Measurements from ENCODE around the gene PHF21A. TPM values are rescaled to one million over a fixed set of nuclear protein-coding genes. Genes with fewer than 3 reads are reported as not detected.

The PHF21A gene
- total RNA-seq, 2 donors from 2014 or later, result 27.6 to 35.5 TPM

- Histone ChIP-seq H3K4me1 (peaks cover 0 to 11% of the 10 kb centered on the region in 2 donors), H3K36me3 (no peaks in the 10 kb centered on the region), H3K27ac (no peak overlapping the region), H3K4me3 (no peak overlapping the region), H3K9me3 (no peaks in the 10 kb centered on the region), H3K27me3 (no peaks in the 10 kb centered on the region)
- TF ChIP-seq CTCF (IDR thresholded peaks at IDR 0.05), result no peak
- no peak for DNase-seq (ENCODE audit: low spot score)
Measured at GRCh38 chr11:45894555-45895247, 226.6 kb downstream of the PHF21A start.

GRCh38 chr11:45892856-45893255, 228.4 kb downstream of the PHF21A start:
- Histone ChIP-seq H3K9me3 (no peaks in the 10 kb centered on the region), H3K36me3 (no peaks in the 10 kb centered on the region), H3K27me3 (no peaks in the 10 kb centered on the region), H3K4me3 (no peak overlapping the region), H3K4me1 (no peaks in the 10 kb centered on the region), H3K27ac (no peak overlapping the region)
- no peak for TF ChIP-seq CTCF (IDR thresholded peaks at IDR 0.05)
- DNase-seq (ENCODE audit: low spot score), result no peak

- H3K4me3 ChIP-seq, result no peak overlapping the region
- no peaks in the 10 kb centered on the region for H3K27me3 ChIP-seq
- no peak for TF ChIP-seq CTCF (IDR thresholded peaks at IDR 0.05)
- H3K27ac ChIP-seq, result no peak overlapping the region
- H3K36me3 ChIP-seq, result no peaks in the 10 kb centered on the region
- H3K4me1 ChIP-seq, result peaks cover 0 to 3% of the 10 kb centered on the region in 2 donors
- DNase-seq (ENCODE audit: low spot score), result no peak
- no peaks in the 10 kb centered on the region for H3K9me3 ChIP-seq
Measured at GRCh38 chr11:45890886-45891550, 230.2 kb downstream of the PHF21A start.

GRCh38 chr11:45889966-45890365, 231.3 kb downstream of the PHF21A start:
- Histone ChIP-seq H3K27ac (no peak overlapping the region), H3K4me3 (no peak overlapping the region), H3K9me3 (no peaks in the 10 kb centered on the region), H3K27me3 (no peaks in the 10 kb centered on the region), H3K4me1 (peaks cover 0 to 8% of the 10 kb centered on the region in 2 donors), H3K36me3 (no peaks in the 10 kb centered on the region)
- DNase-seq (ENCODE audit: low spot score), result no peak
- no peak for TF ChIP-seq CTCF (IDR thresholded peaks at IDR 0.05)

- TF ChIP-seq CTCF (IDR thresholded peaks at IDR 0.05), result no peak
- H3K4me1 ChIP-seq, result peaks cover 0 to 8% of the 10 kb centered on the region in 2 donors
- DNase-seq (ENCODE audit: low spot score), result no peak
Measured at GRCh38 chr11:45889555-45889954, 231.7 kb downstream of the PHF21A start.

More at GRCh38 chr11:45889555-45889954, 231.7 kb downstream of the PHF21A start:
- H3K36me3 ChIP-seq, result no peaks in the 10 kb centered on the region
- no peaks in the 10 kb centered on the region for H3K9me3 ChIP-seq
- H3K27me3 ChIP-seq, result no peaks in the 10 kb centered on the region
- H3K4me3 ChIP-seq, result no peak overlapping the region
- no peak overlapping the region for H3K27ac ChIP-seq

All from right atrium auricular region (tissue), 2 donors.